HG02623 (cell line): Measurements from ENCODE around the gene STN1.
A peak's percentile ranks its signal among the peaks of the same experiment; 100 is the strongest.

Experiments
- ATAC-seq: cut with Tn5 transposase; IDR thresholded peaks from one replicate; pipeline ENCODE4 v1.9.1; 2021; ENCODE audit warnings: moderate library complexity; ENCODE audit not compliant: unreplicated experiment

Gene STN1, protein sequence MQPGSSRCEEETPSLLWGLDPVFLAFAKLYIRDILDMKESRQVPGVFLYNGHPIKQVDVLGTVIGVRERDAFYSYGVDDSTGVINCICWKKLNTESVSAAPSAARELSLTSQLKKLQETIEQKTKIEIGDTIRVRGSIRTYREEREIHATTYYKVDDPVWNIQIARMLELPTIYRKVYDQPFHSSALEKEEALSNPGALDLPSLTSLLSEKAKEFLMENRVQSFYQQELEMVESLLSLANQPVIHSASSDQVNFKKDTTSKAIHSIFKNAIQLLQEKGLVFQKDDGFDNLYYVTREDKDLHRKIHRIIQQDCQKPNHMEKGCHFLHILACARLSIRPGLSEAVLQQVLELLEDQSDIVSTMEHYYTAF

DNA sequence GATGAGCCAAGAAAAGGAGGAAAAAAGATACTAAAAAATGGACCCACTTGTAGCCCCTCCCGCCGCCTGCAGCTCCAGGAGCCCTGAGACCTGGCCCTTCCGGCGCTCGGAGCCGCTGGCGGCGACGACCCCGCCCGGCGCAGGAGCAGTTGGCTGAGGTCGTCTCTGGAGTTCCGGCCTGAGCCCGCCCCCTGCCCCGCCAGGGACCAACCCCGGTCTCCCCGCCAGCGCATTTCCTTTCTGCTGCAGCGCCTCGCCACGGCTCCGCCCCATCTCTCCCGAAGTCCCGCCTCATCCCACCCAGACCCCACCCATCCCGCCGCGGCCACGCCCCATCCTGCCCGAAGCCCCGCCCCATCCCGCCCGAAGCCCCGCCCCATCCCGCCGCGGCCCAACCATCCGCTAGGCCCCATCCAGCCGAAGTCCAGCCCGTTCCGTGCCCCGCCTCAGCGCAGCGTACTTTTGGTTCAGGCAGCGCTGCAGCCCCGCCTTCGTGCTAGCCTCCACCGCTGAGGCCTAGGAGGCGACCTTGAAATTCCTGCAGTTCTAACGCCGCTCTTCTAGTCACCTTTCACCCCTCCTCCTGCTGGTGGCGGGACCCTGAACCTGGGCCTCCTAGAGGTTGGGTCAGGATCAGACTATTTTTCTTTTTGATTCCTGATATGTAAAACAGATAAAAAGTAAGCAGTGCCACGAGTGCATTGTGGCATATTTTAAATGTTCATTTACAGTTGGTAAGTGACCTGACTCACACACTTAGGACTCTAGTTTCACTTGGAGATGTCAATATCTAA, at the start of gene STN1:
STN1 (minus strand) TSS at position 132 of the 794 bp plus-strand sequence. CDS start 590 bp downstream, outside the sequence.
- ATAC-seq = peak; percentile 83

DNA sequence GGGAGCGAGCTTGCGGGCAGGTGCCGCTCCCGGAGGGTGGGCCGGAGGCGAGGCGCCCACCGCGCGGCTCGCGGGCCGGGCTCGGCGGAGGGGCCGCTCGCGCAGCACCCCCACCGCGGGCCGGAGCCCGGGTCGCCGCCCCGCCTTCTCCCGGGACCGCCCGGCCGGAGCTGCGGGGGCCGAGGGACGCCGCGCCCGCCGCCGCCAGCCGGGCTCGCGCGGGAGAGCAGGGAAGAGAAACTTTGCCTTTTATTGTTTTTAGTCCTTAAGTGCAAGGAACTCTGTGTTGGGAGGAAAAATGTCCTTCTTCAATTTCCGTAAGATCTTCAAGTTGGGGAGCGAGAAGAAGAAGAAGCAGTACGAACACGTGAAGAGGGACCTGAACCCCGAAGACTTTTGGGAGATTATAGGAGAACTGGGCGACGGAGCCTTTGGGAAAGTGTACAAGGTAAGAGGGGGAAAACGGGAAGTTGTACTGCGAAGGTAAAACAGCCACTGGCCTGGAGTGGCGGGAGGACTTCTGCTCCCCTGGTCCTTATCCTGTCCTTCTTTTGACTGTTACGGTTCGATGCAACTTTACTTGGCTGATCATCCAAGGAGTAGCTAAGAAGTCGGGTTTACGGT, 49.6 kb upstream of the STN1 start:
- peak; percentile 35 for ATAC-seq

DNA sequence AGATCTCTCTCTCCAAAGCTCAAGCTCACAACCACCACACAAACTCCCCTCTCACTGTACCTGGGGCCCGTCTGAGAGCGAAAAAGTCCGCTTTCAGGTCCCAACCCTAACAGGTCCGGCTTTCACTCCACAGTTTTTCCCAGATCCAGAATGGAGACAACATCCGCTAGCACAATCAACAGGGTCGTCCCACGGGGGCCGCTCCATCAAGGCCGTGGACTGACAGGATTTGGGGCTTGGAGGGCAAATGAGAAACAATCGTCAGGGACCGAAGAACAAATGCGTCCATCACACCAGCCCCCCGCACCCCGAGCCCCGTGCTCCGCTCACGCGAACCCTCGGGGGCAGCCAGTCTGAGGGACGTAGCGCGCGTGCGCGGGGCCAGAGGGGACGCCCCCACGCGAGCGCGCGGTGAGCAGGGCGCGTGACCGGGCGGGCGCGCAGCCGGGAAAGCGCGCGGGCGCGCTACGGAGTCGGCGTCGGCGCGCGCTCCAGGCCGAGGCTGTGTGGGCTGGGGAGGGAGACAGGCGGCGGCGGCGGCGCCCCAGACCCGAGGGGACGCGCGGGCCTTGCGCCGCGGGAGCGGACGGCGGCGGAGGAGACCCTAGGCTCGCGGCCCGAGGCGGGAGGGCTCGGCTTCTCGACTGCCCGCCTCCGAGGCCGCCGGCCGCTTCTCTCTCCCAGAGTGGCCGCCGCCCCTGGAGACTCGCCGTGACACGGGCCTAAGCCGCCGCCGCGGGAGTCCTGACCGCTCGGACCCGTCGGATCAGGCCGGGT, 48.9 kb upstream of the STN1 start, which contains the start of gene SLK:
SLK (plus strand) TSS at position 470 of the 777 bp plus-strand sequence. CDS start 606 bp downstream, outside the sequence.
- peak; percentile 77 for ATAC-seq

DNA sequence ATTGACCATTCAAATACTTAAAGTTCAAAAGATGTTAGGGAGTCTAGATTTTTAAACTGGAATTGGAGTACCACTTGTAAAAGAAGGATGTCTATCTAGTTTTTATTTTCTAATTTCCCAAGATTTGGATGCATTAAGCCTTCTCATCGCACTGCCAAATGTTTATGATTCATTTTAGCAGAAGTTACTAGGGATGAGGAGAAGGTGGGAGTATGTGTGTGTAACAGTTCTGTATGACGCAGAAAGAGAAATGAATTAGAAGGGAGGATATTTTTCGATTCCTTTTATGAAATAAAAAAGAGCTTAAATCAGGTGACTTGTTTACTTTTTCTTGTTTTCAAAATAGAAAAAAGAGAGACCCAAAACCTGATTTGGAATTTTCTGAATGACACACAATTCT, 42.1 kb upstream of the STN1 start:
- ATAC-seq = no peak

DNA sequence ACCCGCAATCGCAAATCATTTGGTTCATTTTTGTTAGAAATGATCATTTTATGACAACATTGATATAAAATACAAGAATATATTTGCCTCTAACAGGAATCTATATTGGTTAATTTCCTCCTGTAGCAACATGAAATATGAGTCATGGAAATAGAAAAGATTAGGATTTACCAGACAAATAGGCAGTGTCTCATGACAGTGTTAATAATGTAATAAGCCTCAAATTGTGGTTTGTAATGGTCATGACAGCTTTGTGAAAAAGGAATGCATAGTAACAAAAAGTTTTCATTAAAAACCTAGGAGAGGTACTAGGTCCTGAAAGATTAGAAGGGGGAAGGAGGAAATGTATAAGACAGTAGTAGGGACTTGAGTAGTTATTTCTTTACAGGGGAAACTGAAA, 41.0 kb upstream of the STN1 start:
- no peak for ATAC-seq

DNA sequence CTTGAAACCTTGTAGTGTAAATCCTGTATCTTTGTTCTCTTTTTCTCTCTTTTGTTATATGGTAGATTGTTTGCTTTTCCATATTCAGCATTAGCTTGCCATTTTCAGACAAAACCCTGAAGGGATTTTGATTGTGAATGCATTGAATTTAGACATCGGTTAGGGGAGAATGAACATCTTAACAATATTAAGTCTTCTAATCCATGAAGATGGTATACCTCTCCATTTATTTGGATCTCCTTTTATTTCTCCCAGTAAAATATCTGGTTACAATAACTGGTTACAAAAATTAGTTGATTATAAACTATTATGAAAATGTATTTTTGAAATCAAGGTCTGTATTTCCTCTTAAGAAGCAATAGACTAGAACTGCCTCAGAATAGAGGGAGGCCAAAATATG, 36.6 kb upstream of the STN1 start:
- no peak for ATAC-seq

DNA sequence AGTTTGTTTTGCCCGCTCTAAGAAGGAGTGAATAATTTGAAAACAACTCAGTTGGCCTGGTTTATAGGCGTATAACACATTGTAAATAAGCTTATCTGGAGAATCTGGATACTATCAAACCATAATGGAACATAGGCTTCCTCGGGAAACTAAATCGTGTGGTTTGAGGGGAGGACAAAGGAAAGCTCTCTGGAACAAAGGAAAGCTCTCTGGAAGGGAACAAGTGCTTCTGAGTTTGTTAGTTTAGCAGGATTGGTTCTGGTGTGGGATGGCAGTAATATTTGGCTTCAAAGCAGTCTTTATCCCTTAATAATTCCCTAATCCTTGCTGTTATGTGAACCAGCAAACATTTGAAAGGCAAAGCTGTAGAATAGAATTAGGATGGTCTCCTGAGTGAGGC, 34.0 kb upstream of the STN1 start:
- no peak for ATAC-seq

DNA sequence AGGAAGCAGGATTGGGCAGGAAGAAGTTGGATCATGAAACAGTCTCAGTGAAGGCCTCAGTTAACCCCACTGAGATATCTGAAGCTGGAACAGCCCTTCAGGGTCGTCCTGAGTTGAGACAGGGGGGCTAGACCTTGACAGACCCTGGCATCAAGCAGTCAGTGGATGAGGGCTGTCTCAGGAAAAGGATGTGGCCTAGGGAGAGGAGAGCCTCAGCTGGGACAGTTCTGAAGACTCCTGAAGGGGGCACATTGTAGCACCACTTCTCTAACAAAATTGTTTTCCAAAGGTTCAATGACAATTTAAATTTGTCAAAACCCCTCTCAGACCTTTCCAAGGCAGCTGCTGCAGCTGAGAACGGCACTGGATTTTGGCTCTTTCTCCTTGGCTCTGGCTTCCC, 33.2 kb upstream of the STN1 start:
- ATAC-seq = no peak

DNA sequence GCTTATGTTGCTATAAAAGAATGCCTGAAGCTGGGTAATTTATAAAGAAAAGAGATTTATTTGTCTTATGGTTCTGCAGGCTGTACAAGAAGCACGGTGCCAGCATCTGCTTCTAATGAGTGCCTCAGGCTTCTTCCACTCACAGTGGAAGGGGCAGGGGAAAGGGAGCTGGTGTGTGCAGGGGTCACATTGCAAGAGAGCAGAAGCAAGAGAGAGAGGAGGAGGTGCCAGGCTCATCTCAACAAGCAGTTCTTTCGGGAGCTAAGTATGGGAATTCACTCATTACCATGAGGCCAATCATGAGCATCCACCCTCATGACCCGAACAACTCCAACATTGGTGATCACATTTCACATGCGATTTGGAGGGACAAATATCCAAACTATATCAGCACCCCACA, 31.7 kb upstream of the STN1 start:
- no peak for ATAC-seq

DNA sequence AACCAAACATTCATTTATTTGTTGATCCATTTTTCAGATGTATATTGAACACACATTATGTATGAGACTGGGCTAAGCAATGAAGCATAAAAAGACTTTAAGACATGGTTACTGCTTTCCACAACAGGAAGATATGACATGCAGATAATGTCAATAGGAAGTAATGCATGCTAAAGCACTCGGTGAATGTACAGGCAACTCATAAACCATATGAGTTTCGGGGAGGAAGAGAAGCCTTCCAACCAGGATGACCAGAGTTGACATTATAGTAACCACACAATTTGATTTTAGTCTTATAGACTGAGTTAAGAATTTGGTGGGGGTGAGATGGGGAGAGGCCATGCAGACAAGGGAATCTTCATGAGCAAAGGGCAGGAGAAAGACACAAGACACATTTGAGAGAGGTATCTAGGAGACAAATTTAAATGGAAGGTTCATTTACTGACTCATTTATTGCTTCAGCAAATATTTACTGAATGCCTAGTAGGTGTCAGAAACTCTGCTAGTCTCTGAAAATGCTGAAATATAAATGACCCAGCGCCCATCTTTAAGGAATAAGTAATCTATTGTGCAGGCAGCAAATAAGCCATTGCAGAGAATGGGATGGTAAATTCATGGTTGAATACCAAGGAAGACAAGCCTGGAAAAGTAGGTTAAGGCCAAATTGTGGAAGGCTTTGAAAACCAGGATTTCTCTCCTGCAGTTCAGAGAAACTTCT, 30.0 kb upstream of the STN1 start:
- ATAC-seq = no peak

DNA sequence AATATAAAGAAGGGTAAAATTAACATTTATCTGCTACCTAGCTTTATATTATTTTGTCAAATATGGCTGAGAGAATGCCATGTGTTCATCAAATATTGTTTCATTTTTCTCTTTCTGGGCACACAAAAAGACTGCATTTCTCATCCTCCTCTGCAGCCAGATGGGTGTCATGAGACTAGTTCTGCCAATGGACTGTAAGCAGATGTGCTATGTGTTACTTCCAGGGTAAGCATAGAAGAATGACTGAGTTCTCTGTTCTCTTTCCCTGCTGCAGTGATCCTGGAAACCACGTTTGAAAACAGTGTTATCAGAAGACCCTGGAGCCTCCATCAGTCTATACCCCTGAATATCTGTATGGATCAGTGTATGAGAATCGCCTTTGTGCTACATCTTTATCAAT, 24.9 kb upstream of the STN1 start:
- ATAC-seq = no peak

DNA sequence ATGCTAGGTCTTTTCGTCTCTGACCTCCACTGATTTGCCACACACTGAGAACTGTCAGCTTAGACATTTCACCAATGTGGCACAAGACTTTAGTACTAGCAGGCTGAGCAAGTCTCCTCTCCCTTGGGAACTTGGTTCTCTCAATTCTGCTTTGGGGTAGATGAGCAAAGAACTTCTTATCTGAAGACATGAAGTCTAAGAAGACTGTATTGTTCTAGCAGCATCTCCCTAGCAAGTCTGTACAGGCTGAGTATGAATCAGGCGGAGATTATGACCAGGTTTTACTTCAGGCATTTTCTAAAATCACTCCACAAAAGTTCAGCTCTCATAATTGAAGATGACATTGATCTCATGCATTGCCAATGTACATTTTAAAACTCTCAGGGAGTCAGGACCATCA, 23.8 kb upstream of the STN1 start:
- ATAC-seq = no peak

DNA sequence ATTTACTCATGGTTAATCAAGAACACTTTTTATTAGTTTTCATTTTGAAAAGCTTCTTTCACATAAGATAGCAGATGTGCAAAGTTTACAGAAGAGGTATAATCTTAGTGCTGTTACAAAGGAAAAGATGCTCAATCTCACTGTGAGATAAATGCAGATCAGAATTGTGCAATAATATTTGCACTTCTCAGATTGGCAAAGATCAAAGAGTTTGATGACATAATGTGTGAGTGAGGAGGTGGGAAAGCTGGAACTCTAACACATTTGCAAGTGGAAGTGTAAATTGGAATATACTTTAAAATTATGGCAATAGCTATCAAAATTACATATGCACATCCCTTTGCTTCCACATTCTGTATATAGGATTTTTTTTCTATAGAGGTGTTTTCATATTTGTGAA, 21.5 kb upstream of the STN1 start:
- ATAC-seq = no peak

DNA sequence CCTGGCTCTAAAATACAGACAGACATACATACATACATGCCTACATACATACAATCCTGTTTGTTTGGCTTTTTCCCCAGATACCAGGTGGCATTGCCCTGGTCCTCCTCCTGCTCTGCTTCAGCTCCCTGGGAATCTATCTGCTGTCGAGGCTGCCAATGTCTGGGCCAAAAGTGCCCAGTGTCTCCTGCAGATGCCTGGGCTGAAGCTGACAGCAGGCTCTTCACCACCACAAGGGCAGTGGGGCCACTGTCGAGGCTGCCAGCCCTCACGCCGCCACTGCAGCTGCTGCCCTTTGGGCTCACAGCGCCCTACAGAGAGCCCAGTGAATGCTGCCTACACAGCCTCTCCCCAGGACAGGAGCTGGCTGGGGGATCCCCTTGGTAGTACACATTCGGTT, 18.0 kb upstream of the STN1 start:
- ATAC-seq = no peak

DNA sequence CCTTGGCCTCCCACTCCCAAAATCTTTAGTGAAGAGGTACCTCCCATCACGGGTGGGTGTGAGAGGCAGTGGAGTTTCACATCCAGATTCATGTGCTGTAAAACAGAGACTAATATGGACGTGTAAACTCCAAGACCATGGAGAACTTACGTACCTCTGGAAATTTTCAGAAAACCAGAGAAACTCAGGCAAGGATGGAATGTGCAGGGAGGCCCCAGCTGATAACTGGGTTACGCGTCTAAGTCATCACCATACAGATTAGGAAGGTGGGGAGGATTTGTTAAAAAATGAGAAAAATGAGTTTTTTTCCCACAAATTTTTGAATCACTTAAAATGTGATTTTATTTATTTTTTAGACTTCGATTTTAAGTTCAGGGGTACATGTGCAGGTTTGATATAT, 16.3 kb upstream of the STN1 start:
- no peak for ATAC-seq

DNA sequence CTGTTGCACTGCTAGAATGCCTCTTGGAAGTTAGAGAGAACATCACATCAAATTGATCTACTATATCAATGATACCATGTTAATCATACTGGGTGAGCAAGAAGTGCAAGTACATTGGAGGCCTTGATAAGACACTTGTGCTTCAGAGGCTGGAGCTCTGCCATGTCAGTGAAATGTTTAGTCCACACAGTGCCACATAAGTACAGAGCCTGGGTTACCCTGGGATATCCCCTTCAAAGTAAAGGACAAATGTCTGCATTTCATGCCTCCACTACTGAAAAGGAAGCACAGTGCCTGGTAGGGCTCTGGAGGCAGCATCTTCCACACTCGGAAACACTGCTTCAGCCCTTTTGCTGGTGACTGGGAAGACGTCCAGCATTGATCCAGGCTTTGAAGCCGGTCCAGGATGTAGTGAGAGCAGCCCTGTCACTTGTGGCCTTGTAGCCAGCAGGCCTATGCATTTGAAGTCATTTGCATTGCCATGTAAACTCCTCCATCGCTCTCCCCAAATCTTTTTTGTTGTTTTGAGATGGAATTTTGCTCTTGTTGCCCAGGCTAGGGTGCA, 15.7 kb upstream of the STN1 start:
- no peak for ATAC-seq

DNA sequence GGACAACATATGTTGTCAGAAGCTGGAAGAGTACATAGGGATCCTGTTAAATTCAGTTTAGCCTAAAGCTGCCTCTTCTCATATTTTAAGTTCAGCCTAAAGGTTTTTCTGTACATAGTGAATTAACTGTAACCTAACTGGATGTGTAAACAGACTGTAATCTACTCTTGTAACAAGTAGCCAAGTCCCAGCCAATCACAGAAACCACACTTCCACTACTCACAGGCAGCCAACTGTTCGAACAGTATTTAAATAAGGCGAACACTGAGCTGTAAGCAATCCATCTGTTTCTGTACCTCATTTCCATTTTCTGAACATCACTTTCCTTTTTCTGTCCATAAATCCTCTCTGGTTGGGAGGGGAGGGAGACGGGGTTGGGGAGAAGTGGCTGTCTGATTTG, 15.0 kb upstream of the STN1 start:
- ATAC-seq = no peak

DNA sequence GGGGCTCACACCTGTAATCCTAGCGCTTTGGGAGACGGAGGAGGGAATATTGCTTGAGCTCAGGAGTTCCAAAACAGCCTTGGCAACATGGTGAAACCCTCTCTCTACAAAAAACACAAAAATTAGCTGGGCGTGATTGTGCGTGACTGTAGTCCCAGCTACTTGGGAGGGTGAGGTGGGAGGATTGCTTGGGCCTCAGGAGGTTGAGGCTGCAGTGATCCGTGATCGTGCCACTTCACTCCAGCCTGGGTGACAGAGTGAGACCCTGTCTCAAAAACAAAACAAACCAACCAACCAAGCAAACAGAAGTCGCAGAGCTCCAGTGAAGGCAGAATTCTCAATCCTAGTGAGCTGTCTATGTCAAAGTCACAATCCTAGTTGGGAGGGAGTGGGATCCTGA, 14.3 kb upstream of the STN1 start:
- no peak for ATAC-seq

DNA sequence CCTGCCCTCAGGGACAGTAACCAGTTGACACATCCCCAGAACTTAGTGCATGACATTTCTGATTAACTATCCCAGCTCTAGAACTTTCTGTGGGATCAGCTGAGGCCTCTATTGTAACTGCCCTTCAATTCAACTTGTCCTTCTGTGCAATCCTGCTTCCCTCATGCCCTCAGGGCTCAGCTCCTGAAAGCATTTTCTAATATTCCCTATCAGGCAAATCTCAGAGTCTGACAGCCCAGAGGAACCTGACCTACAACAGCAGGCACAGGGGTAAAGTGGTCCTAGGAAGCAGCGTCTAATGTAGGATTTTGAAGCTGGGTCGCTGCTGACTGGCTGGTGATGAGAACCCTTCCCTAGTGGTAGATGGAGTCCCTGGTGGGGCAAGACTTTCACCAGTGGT, 13.6 kb upstream of the STN1 start:
- ATAC-seq = no peak

DNA sequence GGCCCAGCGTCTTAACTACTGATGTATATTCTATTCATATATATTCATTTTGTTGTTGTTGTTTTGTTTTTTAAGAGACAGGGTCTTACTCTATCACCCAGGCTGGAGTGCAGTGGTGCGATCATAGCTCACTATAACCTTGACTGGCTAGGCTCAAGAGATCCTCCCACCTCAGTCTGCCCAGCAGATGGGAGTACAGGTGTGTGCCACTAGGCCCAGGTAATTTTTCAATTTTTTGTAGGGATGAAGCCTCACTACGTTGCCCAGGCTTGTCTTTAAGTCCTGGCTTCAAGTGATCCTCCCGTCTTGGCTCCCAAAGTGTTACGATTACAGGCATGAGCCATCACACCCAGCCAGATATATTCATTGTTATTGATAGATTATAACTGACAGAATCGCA, 12.9 kb upstream of the STN1 start:
- no peak for ATAC-seq
